GM23248 (cell line): Measurements from ENCODE around the gene RAB38.

Experiments used
- EZH2 ChIP-seq: fragments of 200-600 bp; sonication (generic); IDR thresholded peaks from 2 replicates; pipeline ENCODE4 v1.6.1; 2018; ENCODE audit warnings: antibody characterized with exemption, mild to moderate bottlenecking; ENCODE audit not compliant: insufficient read depth, poor library complexity, severe bottlenecking
- EZH2phosphoT487 ChIP-seq: fragments of 200-600 bp; sonication (generic); IDR thresholded peaks from 2 replicates; pipeline ENCODE4 v1.6.1; 2018; ENCODE audit warnings: antibody characterized with exemption, moderate library complexity, mild to moderate bottlenecking, low read depth; ENCODE audit not compliant: insufficient read depth

DNA sequence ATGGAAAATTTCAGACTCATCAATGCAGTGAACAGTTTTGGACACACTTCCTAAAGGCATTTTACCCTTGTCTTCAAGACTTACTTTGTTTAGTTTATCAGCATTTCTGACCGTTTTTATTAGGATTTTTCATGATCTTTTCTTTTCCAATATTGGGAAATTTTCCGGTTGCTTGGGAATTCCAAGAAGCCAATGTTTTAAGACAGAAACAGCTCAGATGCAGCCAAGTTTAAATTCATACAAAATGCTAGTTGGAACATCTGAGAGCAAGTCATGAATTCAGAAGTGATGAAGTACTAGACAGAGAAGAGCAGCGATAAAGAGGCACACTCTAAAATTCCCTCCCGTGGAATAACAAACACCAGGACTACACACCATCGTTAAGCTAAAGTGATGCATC is 68.6 kb downstream of the RAB38 start:
- TF ChIP-seq EZH2phosphoT487 = no peak
- TF ChIP-seq EZH2 = no peak
